Body of pancreas (tissue), 4 donors: ENCODE results near the gene TXNDC15. TPM values are rescaled to one million over a fixed set of nuclear protein-coding genes. Genes with fewer than 3 reads are reported as not detected.

Experiments used
- ATAC-seq: fragments of 150-250 bp; one replicate; pipeline ENCODE4 v1.9.1; 2016
- DNase-seq, 4 donors: peaks; one replicate each; pipeline ENCODE4 v3.0.0-alpha.2; 2019
- H3K27ac ChIP-seq, 4 donors: fragments of 200-600 bp; sonication (generic); 1 replicate in 3 of 4; 2 replicates in 1 of 4; pipeline versions ENCODE4 v1.5.1 to v1.6.1; 2016 to 2019; ENCODE audit warnings: mild to moderate bottlenecking in 1 of 4, mixed read lengths in 1 of 4, moderate library complexity in 1 of 4
- H3K27me3 ChIP-seq, 2 donors: fragments of 200-600 bp; sonication (generic); one replicate each; pipeline ENCODE4 v1.6.0; 2016; ENCODE audit warnings: mild to moderate bottlenecking in 1 of 2
- H3K36me3 ChIP-seq, 2 donors: fragments of 200-600 bp; sonication (generic); replicated peaks in 1 of 2; 2 replicates each; pipeline ENCODE4 v1.5.1; 2016; ENCODE audit warnings: low read depth in 2 of 2; ENCODE audit not compliant: insufficient read depth in 1 of 2
- H3K4me1 ChIP-seq: fragments of 200-600 bp; sonication (generic); one replicate; pipeline ENCODE4 v1.6.0; 2016
- H3K4me3 ChIP-seq, 2 donors: fragments of 200-600 bp; sonication (generic); 1 replicate in 1 of 2; 2 replicates in 1 of 2; pipeline ENCODE4 v1.5.1; 2016 to 2019
- H3K9me3 ChIP-seq, 3 donors: fragments of 200-600 bp; sonication (generic); 1 replicate in 2 of 3; 2 replicates in 1 of 3; pipeline ENCODE4 v1.5.1; 2016
- POLR2A ChIP-seq, 3 donors: fragments of 450-650 bp; IDR thresholded peaks; one replicate each; pipeline ENCODE4 v1.6.1; 2016; ENCODE audit warnings: antibody characterized with exemption in 3 of 3, mild to moderate bottlenecking in 2 of 3
- WGBS, 2 donors: methylation state at CpG; one replicate each; pipeline ENCODE4 v1.1.5; 2017; 5-methylcytosine and 5-hydroxymethylcytosine counted together
- intact Hi-C: fragments of 100-400 bp; cut with DNase I; formaldehyde crosslinking; loops from one replicate; pipeline ENCODE4 v1.15.1; 2023
- total RNA-seq, 2 donors: library from RNA; depleted of rRNA; stranded (reverse); fragments of >200 nt; gene quantifications; one replicate each; pipeline ENCODE4 v1.1.0, GENCODE V29; 2016
- TF ChIP-seq, protein P1 (sequence below), 7 experiments: fragments of 450-650 bp in 4 of 7; fragments of 200-600 bp in 3 of 7; sonication (generic) in 3 of 7; IDR thresholded peaks; one replicate each; pipeline ENCODE4 v1.5.1; 2016 to 2019; ENCODE audit warnings: antibody characterized with exemption in 7 of 7

The TXNDC15 gene
- total RNA-seq, 2 donors from 2014 or later, result 50.4 to 74.5 TPM

DNA sequence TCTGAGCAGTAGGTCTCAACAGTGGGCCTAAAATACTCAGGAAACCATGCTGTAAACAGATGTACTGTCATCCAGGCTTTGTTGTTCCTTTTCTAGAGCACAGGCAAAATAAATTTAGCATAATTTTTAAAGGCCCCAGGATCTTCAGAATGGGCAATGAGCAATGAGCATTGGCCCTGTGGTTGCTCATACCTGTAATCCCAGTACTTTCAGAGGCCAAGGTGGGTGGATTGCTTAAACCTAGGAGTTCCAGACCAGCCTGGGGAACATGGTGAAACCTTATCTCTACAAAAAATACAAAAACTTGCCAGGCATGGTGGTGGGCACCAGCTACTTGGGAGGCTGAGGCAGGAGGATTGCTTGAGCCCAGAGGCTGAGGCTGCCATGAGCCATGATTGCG is 17.3 kb downstream of the TXNDC15 start:
- H3K4me3 ChIP-seq, result no peak overlapping the region
- no peaks in the 10 kb centered on the region for H3K27me3 ChIP-seq
- no peak for DNase-seq
- H3K4me1 ChIP-seq, result no peaks in the 10 kb centered on the region
- H3K9me3 ChIP-seq, result no peaks in the 10 kb centered on the region
- no peak for TF ChIP-seq POLR2A (IDR thresholded peaks at IDR 0.05)
- TF ChIP-seq, protein P1, sequence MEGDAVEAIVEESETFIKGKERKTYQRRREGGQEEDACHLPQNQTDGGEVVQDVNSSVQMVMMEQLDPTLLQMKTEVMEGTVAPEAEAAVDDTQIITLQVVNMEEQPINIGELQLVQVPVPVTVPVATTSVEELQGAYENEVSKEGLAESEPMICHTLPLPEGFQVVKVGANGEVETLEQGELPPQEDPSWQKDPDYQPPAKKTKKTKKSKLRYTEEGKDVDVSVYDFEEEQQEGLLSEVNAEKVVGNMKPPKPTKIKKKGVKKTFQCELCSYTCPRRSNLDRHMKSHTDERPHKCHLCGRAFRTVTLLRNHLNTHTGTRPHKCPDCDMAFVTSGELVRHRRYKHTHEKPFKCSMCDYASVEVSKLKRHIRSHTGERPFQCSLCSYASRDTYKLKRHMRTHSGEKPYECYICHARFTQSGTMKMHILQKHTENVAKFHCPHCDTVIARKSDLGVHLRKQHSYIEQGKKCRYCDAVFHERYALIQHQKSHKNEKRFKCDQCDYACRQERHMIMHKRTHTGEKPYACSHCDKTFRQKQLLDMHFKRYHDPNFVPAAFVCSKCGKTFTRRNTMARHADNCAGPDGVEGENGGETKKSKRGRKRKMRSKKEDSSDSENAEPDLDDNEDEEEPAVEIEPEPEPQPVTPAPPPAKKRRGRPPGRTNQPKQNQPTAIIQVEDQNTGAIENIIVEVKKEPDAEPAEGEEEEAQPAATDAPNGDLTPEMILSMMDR (IDR thresholded peaks at IDR 0.05), result no peak
- intact Hi-C loops, result no loop called here
- WGBS, 2 donors, result 100% methylated on average over 1 of the region's 1 CpG
- H3K27ac ChIP-seq, result no peak overlapping the region
- peaks cover 0 to 6% of the 10 kb centered on the region in 2 donors for H3K36me3 ChIP-seq
- no peak for ATAC-seq

GRCh38 chr5:134892282-134892681 is 18.1 kb downstream of the TXNDC15 start:
- 88% methylated on average over 3 of the region's 3 CpGs for WGBS, 2 donors
- ATAC-seq (no peak), DNase-seq (no peak)
- Histone ChIP-seq H3K27me3 (no peaks in the 10 kb centered on the region), H3K36me3 (peaks cover 0 to 9% of the 10 kb centered on the region in 2 donors), H3K4me3 (no peak overlapping the region), H3K27ac (no peak overlapping the region), H3K9me3 (no peaks in the 10 kb centered on the region), H3K4me1 (no peaks in the 10 kb centered on the region)
- intact Hi-C loops, result no loop called here
- TF ChIP-seq, protein P1 (IDR thresholded peaks at IDR 0.05), result no peak
- TF ChIP-seq POLR2A (IDR thresholded peaks at IDR 0.05), result no peak

- H3K9me3 ChIP-seq, result no peaks in the 10 kb centered on the region
- H3K36me3 ChIP-seq, result peaks cover 0 to 11% of the 10 kb centered on the region in 2 donors
- ATAC-seq (no peak), DNase-seq (no peak)
- H3K4me1 ChIP-seq, result no peaks in the 10 kb centered on the region
- H3K4me3 ChIP-seq, result no peak overlapping the region
- WGBS, 2 donors, result 88 to 95% methylated on average over 2 of the region's 2 CpGs
- TF ChIP-seq, protein P1 (IDR thresholded peaks at IDR 0.05), result no peak
- TF ChIP-seq POLR2A (IDR thresholded peaks at IDR 0.05), result no peak
- intact Hi-C loops, result no loop called here
- no peak overlapping the region for H3K27ac ChIP-seq
- H3K27me3 ChIP-seq, result no peaks in the 10 kb centered on the region
These were observed 18.8 kb downstream of the TXNDC15 start for GRCh38 chr5:134892926-134893325.

- 82 to 83% methylated on average over 7 of the region's 7 CpGs for WGBS, 2 donors
- Histone ChIP-seq H3K27me3 (no peaks in the 10 kb centered on the region), H3K9me3 (no peaks in the 10 kb centered on the region), H3K4me1 (no peaks in the 10 kb centered on the region), H3K36me3 (peaks cover 0 to 11% of the 10 kb centered on the region in 2 donors), H3K4me3 (no peak overlapping the region), H3K27ac (no peak overlapping the region)
- intact Hi-C loops, result no loop called here
- ATAC-seq, result no peak
- TF ChIP-seq POLR2A (IDR thresholded peaks at IDR 0.05), result no peak
- TF ChIP-seq, protein P1 (IDR thresholded peaks at IDR 0.05), result no peak
- DNase-seq, result no peak
These were observed 19.8 kb downstream of the TXNDC15 start for GRCh38 chr5:134893748-134894505.
